Keratinocyte (primary cell): ENCODE measurements around the gene VAV1. TPM values are rescaled to one million over a fixed set of nuclear protein-coding genes. Genes with fewer than 3 reads are reported as not detected.

Experiments
- DNase-seq: peaks from one replicate; pipeline ENCODE4 v3.0.0-alpha.2; 2011; ENCODE audit warnings: low read depth, missing footprints, low spot score
- FAIRE-seq: peaks from 2 replicates; lab custom pipeline; 2011; peaks lifted over from hg19 to GRCh38; lab: Jason Lieb, UNC
- H2AFZ ChIP-seq: 2 replicates; pipeline ENCODE4 v1.6.0; 2012; ENCODE audit warnings: low read length, control low read depth, inconsistent platforms; ENCODE audit not compliant: control insufficient read depth
- H3K27ac ChIP-seq: 2 replicates; pipeline ENCODE4 v1.5.1; 2011; ENCODE audit warnings: low read length; ENCODE audit not compliant: control insufficient read depth, insufficient read depth
- H3K27me3 ChIP-seq: 3 replicates; pipeline ENCODE4 v1.6.0; 2011; ENCODE audit warnings: low read length; ENCODE audit not compliant: control insufficient read depth, insufficient read depth; ENCODE audit errors: extremely low read depth
- H3K36me3 ChIP-seq, 2 experiments: 2 replicates in 1 of 2; 3 replicates in 1 of 2; pipeline ENCODE4 v1.5.1; 2011; ENCODE audit warnings: low read length in 2 of 2, mild to moderate bottlenecking in 1 of 2; ENCODE audit not compliant: control insufficient read depth in 2 of 2, insufficient read depth in 2 of 2; ENCODE audit errors: extremely low read depth in 1 of 2
- H3K4me1 ChIP-seq: 3 replicates; pipeline ENCODE4 v1.5.1; 2011; ENCODE audit warnings: low read length; ENCODE audit not compliant: control insufficient read depth, insufficient read depth; ENCODE audit errors: extremely low read depth
- H3K4me2 ChIP-seq: 3 replicates; pipeline ENCODE4 v1.6.0; 2011; ENCODE audit warnings: low read depth, low read length; ENCODE audit not compliant: control insufficient read depth, insufficient read depth; ENCODE audit errors: extremely low read depth
- H3K4me3 ChIP-seq, 3 experiments: fragments of 200-600 bp in 1 of 3; sonication (generic) in 1 of 3; 2 replicates in 2 of 3; 3 replicates in 1 of 3; pipeline ENCODE4 v1.5.1; 2011 to 2016; ENCODE audit warnings: low read length in 3 of 3, mild to moderate bottlenecking in 3 of 3, control low read depth in 2 of 3, inconsistent platforms in 1 of 3, low read depth in 1 of 3, mixed read lengths in 1 of 3, mixed run types in 1 of 3, moderate library complexity in 1 of 3; ENCODE audit not compliant: control insufficient read depth in 2 of 3, insufficient read depth in 2 of 3; ENCODE audit errors: extremely low read depth in 1 of 3
- H3K79me2 ChIP-seq: 2 replicates; pipeline ENCODE4 v1.6.0; 2012; ENCODE audit warnings: low read length; ENCODE audit not compliant: control insufficient read depth, insufficient read depth
- H3K9ac ChIP-seq: 3 replicates; pipeline ENCODE4 v1.6.0; 2011; ENCODE audit warnings: low read length; ENCODE audit not compliant: control insufficient read depth, insufficient read depth; ENCODE audit errors: extremely low read depth
- H3K9me1 ChIP-seq: 3 replicates; pipeline ENCODE4 v1.6.0; 2011; ENCODE audit warnings: low read length; ENCODE audit not compliant: control insufficient read depth, insufficient read depth; ENCODE audit errors: extremely low read depth
- H3K9me3 ChIP-seq: 2 replicates; pipeline ENCODE4 v1.5.1; 2012; ENCODE audit warnings: low read depth, low read length; ENCODE audit not compliant: control insufficient read depth
- H4K20me1 ChIP-seq: 3 replicates; pipeline ENCODE4 v1.6.0; 2011; ENCODE audit warnings: low read length; ENCODE audit not compliant: control insufficient read depth, insufficient read depth; ENCODE audit errors: extremely low read depth
- CTCF ChIP-seq, 3 experiments: IDR thresholded peaks in 1 of 3; conservative IDR thresholded peaks in 1 of 3; optimal IDR thresholded peaks in 1 of 3; 2 replicates in 2 of 3; 3 replicates in 1 of 3; pipeline versions ENCODE3 to v1.5.1; 2011; ENCODE audit warnings: low read length in 3 of 3, mild to moderate bottlenecking in 3 of 3, moderate library complexity in 2 of 3, control low read depth in 1 of 3, inconsistent platforms in 1 of 3; ENCODE audit not compliant: insufficient read depth in 2 of 3; ENCODE audit errors: extremely low read depth in 1 of 3
- EZH2 ChIP-seq: IDR thresholded peaks from one replicate; pipeline ENCODE4 v1.6.1; 2012; ENCODE audit warnings: inconsistent platforms, mild to moderate bottlenecking, low read length, moderate library complexity
- dilution Hi-C: fragments of 300-500 bp; cut with MboI; formaldehyde crosslinking; loops from one replicate; pipeline ENCODE4 v1.7.0; 2020; ENCODE audit warnings: low sequenced_read_pairs; ENCODE audit not compliant: extremely low pct_ligation_motif_present
- polyA plus RNA-seq, 5 experiments: library from polyadenylated mRNA; depleted of rRNA in 3 of 5; stranded (reverse) in 3 of 5; stranded (forward) in 1 of 5; unstranded in 1 of 5; fragments of >200 nt; gene quantifications; 1 replicate in 1 of 5; 2 replicates in 3 of 5; 3 replicates in 1 of 5; pipeline versions ENCODE4 v1.2.1 to v1.2.3, GENCODE V29; 2011 to 2012; ENCODE audit warnings: missing spikeins in 2 of 5, low read depth in 1 of 5, low replicate concordance in 1 of 5

VAV1 gene
- polyA plus RNA-seq, 1 donor (not counting 4 experiments of a cell fraction or from before 2014, with no cell fraction given): 0.42 TPM

GRCh38 chr19:6743066-6743465 lies 29.4 kb upstream of the VAV1 start:
- no peak for TF ChIP-seq CTCF (optimal IDR thresholded peaks at IDR 0.05 in 1 of 3, IDR thresholded peaks at IDR 0.05 in 1 of 3, conservative IDR thresholded peaks at IDR 0.05 in 1 of 3; ENCODE audit: extremely low read depth in 1 of 3, insufficient read depth in 2 of 3, low read length in 3 of 3)
- TF ChIP-seq EZH2: no peak
- H3K4me1 ChIP-seq: peaks cover 36% of the 10 kb centered on the region
- no peaks in the 10 kb centered on the region for H3K27me3 ChIP-seq
- no peak for DNase-seq
- FAIRE-seq: no peak
- peaks cover 25% of the 10 kb centered on the region for H3K79me2 ChIP-seq
- no peak overlapping the region for H3K27ac ChIP-seq
- H2AFZ ChIP-seq: no peak overlapping the region
- no peak overlapping the region for H3K4me3 ChIP-seq
- no peak overlapping the region for H3K4me2 ChIP-seq
- no peak overlapping the region for H3K9ac ChIP-seq
- peaks cover 22 to 26% of the 10 kb centered on the region in 2 experiments for H3K36me3 ChIP-seq
- no peaks in the 10 kb centered on the region for H3K9me3 ChIP-seq
- dilution Hi-C loops: no loop called here
- H3K9me1 ChIP-seq: no peaks in the 10 kb centered on the region
- H4K20me1 ChIP-seq: peaks cover 3% of the 10 kb centered on the region

GRCh38 chr19:6743714-6744380 lies 28.7 kb upstream of the VAV1 start:
- peaks cover 25% of the 10 kb centered on the region for H3K79me2 ChIP-seq

More at GRCh38 chr19:6743714-6744380, 28.7 kb upstream of the VAV1 start:
- DNase-seq: no peak
- no peak overlapping the region for H3K4me3 ChIP-seq
- no peaks in the 10 kb centered on the region for H3K9me3 ChIP-seq
- H3K4me2 ChIP-seq: no peak overlapping the region
- H3K27ac ChIP-seq: no peak overlapping the region
- H3K9me1 ChIP-seq: no peaks in the 10 kb centered on the region
- peaks cover 25 to 29% of the 10 kb centered on the region in 2 experiments for H3K36me3 ChIP-seq
- no peak for TF ChIP-seq CTCF (optimal IDR thresholded peaks at IDR 0.05 in 1 of 3, IDR thresholded peaks at IDR 0.05 in 1 of 3, conservative IDR thresholded peaks at IDR 0.05 in 1 of 3; ENCODE audit: extremely low read depth in 1 of 3, insufficient read depth in 2 of 3, low read length in 3 of 3)
- no peak for TF ChIP-seq EZH2
- H3K27me3 ChIP-seq: no peaks in the 10 kb centered on the region
- FAIRE-seq: no peak
- dilution Hi-C loops: no loop called here
- no peak overlapping the region for H3K9ac ChIP-seq
- peaks cover 28% of the 10 kb centered on the region for H3K4me1 ChIP-seq
- peaks cover 3% of the 10 kb centered on the region for H4K20me1 ChIP-seq
- no peak overlapping the region for H2AFZ ChIP-seq
